ENCODE measurements around the gene CEMIP.

GRCh38 chr15:80733460-80733859 lies 45.7 kb upstream of the CEMIP start:
- TF ChIP-seq BHLHE40 (IDR thresholded peaks at IDR 0.05; ENCODE audit: borderline replicate concordance) (no peak), LEF1 (IDR thresholded peaks at IDR 0.05; ENCODE audit: borderline replicate concordance) (no peak), SP1 (IDR thresholded peaks at IDR 0.05) (no peak), HDGF (IDR thresholded peaks at IDR 0.05; ENCODE audit: borderline replicate concordance) (no peak), FOXK2 (IDR thresholded peaks at IDR 0.05) (no peak), ELF4 (IDR thresholded peaks at IDR 0.05) (no peak), TARDBP (IDR thresholded peaks at IDR 0.05) (no peak), CTBP1 (IDR thresholded peaks at IDR 0.05; ENCODE audit: borderline replicate concordance) (no peak), FOXM1 (IDR thresholded peaks at IDR 0.05; ENCODE audit: borderline replicate concordance) (no peak), ARNT (IDR thresholded peaks at IDR 0.05) (no peak), SUZ12 (IDR thresholded peaks at IDR 0.05) (no peak), NFRKB (IDR thresholded peaks at IDR 0.05) (no peak)
- TF ChIP-seq, protein P1, sequence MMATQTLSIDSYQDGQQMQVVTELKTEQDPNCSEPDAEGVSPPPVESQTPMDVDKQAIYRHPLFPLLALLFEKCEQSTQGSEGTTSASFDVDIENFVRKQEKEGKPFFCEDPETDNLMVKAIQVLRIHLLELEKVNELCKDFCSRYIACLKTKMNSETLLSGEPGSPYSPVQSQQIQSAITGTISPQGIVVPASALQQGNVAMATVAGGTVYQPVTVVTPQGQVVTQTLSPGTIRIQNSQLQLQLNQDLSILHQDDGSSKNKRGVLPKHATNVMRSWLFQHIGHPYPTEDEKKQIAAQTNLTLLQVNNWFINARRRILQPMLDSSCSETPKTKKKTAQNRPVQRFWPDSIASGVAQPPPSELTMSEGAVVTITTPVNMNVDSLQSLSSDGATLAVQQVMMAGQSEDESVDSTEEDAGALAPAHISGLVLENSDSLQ (IDR thresholded peaks at IDR 0.05) = no peak
